HG02885 (cell line): ENCODE results near the gene NUBP2.

Experiments used
- ATAC-seq: cut with Tn5 transposase; IDR thresholded peaks from one replicate; pipeline ENCODE4 v1.9.1; 2021; ENCODE audit warnings: mild to moderate bottlenecking; ENCODE audit not compliant: unreplicated experiment, poor library complexity

NUBP2 gene

DNA sequence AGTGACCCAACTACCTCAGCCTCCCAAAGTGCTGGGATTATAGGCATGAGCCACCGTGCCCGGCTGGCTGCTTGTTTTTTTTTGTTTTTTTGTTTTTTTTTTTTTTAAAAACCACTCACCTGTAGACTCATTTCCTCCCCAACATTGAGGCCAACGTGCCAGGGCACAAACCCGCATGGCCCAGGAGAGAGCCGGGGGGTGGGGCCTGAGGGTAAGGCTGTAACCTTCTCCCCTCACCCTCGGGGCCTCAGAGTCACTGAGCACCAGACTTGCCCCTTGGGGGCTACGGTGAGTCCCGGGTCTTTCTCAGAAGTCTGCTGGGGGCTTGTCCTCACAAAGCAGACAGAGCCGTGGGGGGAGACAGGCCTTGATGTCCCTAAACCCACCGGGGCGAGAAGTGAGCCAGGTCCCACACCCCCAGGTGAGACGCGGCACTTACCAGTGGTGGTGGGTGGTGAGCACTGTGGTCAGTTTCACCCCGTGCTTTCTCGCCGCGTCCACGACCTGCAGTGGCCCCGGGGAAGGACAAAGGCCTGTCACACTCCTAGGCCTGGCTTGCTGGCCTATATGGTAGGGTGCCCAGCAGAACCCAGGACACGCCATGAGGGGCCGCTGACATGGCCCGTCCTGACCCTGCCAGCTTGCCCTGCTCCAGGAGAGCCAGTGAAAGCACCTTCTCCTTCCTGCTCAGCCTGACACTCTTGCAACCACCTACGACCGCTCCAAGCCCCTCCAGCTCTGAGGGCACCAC is 39.3 kb downstream of the NUBP2 start:
- no peak for ATAC-seq

DNA sequence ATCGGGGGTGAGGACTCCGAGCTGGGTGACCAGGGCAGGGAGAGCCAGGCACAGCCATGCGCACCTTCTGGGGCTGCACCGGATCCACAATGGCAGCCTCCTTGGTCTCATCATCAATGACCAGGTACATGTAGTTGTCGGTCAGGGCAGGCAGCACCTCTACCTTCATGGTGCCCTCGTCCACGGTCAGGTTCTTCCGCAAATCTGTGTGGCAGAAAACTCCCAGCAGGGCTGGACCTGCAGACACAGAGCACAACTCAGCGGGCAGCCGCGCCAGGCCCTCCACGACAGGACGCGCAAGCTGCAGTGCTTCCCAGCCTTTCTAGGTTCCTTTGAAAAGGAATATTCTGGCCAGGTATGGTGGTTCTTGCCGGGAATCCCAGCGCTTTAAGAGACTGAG is 40.0 kb downstream of the NUBP2 start:
- ATAC-seq, result no peak

DNA sequence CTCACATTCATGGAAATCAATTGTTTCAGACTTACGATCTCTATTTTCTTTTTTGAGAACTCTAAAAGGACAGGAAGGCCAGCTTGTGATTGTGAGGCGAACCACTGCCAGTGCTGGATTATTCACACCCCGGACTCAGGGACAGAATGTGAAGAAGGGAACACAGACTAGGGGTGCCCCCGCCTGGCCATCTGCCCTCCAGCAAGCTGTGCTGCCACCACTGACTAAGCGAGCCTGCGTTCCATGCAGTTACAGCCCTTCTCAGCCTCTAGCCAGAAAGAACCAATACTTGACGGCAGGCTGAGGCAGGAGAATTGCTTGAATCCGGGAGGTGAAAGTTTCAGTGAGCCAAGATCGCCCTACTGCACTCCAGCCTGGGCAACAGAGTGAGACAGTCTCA is 41.1 kb downstream of the NUBP2 start:
- ATAC-seq, result no peak

DNA sequence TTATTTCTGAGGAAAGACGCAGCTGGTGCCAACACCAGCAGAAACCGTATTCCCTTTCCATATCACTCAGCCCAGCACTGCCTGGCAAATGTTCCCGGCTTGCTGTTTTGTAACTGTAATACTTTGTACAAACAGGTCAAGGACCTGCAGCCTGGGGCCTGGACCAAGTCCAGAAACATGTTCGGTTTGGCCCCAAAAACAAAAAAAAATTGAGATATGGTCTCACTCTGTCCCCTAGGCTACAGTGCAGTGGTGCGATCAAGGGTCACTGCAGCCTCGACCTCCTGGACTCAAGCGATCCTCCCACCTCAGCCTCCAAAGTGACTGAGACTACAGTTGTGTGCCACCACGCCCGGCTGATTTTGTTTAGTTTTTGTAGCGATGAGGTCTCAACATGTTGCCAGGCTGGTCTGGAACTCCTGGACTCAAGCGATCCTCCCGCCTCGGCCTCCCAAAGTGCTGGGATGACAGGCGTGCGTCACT is 42.7 kb downstream of the NUBP2 start:
- no peak for ATAC-seq

DNA sequence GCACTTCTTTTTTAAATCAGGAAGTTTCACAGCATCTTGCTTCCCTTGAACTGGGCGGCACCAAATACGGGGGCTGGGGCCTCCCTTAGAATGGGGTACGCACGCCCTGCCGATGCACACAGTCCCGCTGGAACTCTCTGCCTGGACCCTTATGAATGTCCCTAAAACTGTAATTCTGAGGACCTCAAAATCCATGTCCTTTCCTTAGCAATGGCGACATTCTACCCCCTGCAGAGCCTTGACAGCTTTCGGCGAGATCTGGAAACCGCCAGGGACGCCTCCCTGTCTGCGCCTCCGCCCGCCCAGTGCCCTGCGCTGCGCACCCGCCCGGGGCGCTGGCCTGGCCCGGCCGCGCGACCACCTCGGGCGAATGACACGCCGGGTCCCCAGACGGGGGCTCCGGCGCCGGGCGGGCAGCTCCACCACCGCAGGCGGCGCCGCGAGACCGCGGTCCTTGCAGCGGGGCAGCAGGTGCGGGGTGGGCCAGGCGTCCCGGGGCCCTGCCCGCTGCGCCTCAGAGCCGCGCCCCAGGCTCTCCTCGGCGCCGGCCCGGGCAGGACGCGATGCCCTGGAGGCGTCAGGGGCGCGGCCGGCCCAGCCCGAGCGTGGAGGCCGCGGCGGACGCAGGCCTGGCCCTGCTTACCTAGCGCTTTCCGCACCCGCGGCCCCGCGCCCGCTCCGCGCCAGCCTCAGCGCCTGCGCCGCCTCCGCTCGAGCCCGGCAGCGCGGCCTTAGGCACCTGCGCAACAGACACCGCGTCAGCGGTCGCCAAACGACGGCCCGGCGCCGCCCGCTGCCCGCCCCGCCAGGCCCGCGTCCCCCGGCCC is 43.3 kb downstream of the NUBP2 start:
- peak; percentile 54 for ATAC-seq

DNA sequence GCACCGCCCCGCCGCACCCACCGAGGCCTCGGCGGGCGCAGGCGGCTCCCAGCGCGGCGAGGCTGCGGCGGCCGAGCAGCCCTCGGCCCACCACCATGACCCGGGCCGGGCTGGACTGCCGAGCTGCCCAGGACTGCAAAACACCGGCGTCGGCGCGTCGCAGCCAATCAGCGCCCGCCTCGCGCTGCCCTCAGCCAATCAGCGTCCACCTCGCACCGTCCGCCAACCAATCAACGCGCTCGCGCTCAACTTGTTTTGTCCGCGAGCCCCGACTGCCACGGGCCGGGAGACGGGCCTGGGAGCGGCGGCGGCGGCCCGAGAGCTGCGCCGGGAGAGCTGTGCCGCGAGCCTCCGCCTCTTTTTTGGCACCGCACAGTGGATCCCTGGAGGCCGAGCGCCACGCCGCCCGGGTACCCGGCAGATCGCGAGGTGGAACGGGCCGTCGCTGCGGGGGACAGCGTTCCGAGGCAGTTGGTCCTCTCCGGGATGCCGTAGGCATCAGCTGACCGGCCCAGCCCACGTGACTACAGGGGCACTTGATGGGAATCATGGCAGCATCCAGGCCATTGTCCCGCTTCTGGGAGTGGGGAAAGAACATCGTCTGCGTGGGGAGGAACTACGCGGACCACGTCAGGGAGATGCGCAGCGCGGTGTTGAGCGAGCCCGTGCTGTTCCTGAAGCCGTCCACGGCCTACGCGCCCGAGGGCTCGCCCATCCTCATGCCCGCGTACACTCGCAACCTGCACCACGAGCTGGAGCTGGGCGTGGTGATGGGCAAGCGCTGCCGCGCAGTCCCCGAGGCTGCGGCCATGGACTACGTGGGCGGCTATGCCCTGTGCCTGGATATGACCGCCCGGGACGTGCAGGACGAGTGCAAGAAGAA is 44.2 kb downstream of the NUBP2 start, which contains the start of the genes FAHD1 and HAGH:
TSS of gene FAHD1 (plus strand) at position 516 of the 883 bp plus-strand sequence. CDS start at position 549, 33 bp downstream.
TSS of gene HAGH (minus strand) at position 135 of the 883 bp plus-strand sequence. CDS start at position 97, 38 bp downstream.
- peak; percentile 86 for ATAC-seq

DNA sequence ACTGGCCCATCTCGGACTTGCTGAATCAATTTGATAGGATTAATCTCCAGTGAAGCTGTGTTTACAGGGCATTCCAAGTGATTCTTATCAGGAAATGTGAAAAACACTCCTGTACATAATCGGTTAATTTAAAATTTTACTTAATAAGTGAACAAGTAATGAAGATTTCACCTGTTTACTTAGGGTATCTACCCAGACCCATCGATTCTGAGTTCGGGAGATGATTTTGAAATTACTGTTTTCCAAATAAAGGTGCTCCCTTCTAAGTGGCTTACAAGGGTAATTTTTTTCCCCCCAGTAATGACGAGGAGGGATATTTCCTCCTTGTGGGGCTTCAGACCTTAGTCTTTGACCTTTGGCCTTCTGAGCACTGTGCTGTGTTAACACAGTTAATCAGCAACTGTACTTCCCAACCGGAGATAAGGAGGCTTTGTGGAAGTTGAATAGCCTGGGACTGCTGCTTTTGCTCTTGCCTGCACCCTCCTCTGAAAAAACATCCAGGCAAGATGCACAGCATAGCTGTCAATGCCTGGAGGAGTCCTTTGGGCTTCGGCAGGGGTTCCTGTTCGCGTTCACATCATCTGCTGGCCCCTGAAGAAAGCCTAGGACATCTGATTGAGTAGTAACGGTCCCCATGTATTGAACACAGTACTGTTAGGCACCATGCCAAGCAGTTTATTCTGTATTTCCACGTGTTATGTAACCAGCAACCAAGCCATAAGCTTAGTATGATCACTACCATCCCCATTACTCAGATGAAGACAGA is 46.1 kb downstream of the NUBP2 start:
- ATAC-seq, result no peak

DNA sequence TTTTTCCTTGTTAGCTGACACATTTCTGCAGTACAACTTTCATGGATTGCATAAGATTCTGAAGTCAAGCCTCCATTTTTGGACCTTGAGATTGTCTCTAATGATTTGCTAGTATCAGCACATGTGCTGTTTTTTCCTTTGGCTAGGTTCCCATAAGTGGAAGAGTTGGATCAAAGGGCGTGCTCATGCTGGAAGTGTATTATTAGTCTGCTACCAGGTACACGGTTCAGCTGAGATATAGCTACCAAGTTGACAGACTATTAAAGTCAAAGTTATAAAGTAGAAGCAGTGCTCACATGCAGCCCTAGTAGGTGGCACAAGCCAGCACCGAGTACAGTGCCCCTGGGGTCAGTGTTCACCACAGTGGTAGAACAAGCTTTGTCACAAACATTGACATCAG is 47.5 kb downstream of the NUBP2 start:
- ATAC-seq, result no peak

DNA sequence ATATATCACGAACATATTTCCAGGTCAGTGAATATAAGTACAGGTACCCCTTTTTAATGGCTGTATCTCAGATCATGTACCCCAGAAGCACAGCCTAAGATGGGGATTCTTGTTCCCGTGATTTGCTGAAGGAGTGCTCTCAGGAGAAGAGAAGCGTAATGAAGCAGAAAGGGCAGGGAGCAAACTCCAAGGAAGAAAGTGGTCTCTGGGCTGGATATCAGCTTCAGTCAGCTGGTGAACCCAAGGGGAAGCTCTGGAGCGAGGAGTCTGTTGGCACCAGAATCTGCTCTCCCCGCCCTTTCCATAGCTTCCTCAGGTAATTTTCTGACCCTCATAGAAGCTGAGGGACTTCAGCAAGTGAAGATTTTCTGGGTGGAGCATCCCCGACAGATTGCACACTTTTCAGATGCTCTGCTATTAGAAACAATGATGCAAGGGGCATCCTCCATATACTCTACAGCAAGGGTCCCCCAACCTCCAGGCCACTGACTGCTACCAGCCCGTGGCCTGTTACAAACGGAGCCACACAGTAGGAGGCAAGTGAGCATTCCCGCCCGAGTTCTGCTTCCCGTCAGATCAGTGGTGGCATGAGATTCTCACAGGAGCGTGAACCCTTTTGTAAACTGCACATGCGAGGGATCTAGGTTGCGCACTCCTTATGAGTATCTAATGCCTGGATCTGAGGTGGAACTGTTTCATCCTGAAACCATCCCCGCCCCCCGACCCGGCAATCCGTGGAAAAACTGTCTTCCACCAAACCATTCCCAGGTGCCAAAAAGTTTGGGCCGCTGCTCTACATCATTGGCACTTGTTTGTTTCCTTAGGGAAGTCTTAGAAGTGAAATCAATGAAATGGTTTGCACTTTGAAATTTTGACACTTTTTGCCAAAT is 48.7 kb downstream of the NUBP2 start:
- ATAC-seq, result no peak

DNA sequence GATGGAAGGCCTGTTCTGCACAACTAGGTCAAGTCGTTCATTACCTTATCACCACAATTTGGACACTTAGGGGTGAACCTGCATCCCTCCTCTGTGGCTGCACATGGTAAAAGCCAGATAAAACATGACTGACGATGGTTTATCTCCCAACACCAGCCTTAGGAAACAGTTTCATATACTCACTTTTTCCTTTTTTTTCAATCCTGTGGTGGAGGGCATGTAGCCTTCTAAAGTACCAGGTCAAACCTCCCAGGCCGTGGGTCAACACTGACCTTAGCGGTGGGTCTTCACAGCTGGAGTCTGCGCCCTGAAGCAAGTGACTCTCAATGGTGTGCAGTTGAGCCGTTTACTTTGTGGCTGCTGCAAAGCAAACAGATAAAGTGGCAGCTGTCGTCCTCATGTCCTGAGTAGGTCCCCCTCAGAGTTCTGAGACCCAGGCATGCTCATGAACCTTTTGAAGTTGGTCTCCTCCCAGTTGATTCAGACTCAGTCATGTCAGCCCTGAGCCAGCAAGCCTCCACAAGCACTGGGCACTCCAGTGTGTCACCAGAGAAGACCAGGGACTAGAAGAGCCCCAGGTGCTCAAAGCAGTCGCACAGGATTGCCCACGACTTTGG is 50.2 kb downstream of the NUBP2 start:
- ATAC-seq, result no peak

DNA sequence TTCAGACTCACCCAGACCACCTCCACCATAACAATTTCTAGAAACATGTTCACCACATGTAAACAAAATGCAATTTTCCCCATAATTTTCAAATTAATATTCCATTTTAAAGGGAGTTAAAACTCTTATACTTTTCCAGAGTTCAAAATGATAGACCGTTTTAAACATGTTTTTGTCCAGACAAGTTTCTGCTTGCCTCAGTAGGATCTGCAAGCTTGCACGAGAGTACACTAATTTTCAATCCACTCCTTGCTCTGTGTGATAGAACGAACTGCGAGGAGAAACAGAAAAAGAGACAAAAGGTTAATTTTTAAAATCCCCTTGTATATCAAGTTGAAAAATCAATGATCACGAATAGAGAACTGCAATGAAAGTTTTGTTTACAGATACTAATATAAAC is 51.3 kb downstream of the NUBP2 start:
- no peak for ATAC-seq
